ENCODE results near the gene CDK1.

The CDK1 gene

GRCh38 chr10:60778971-60779796 is 906 bp downstream of the CDK1 start:
- no peaks in the 10 kb centered on the region for H3K27me3 ChIP-seq (ENCODE audit: insufficient read depth, low read length)
- H3K9me3 ChIP-seq (ENCODE audit: insufficient read depth, low read depth, low read length) = no peaks in the 10 kb centered on the region
- H3K27ac ChIP-seq (ENCODE audit: low read length) = peak overlapping the region; percentile 78
- H3K36me3 ChIP-seq (ENCODE audit: insufficient read depth, low read depth, low read length) = peaks cover 43% of the 10 kb centered on the region
- H3K4me3 ChIP-seq (ENCODE audit: low read length) = peak overlapping the region; percentile 96
- peaks cover 11% of the 10 kb centered on the region; the same call in 1 of the 2 replicates for H3K4me1 ChIP-seq (ENCODE audit: insufficient read depth, low read length)
- H3K9ac ChIP-seq (ENCODE audit: low read depth, low read length) = peak overlapping the region; percentile 96; the same call in 1 of the 2 replicates

GRCh38 chr10:60781661-60782060 is 3.4 kb downstream of the CDK1 start:
- Histone ChIP-seq H3K27ac (ENCODE audit: low read length) (no peak overlapping the region), H3K9me3 (ENCODE audit: insufficient read depth, low read depth, low read length) (no peaks in the 10 kb centered on the region), H3K27me3 (ENCODE audit: insufficient read depth, low read length) (no peaks in the 10 kb centered on the region), H3K9ac (ENCODE audit: low read depth, low read length) (peak overlapping the region; percentile 3; the same call in 1 of the 2 replicates), H3K4me3 (ENCODE audit: low read length) (peak overlapping the region; percentile 96), H3K4me1 (ENCODE audit: insufficient read depth, low read length) (peaks cover 11% of the 10 kb centered on the region; the same call in 1 of the 2 replicates), H3K36me3 (ENCODE audit: insufficient read depth, low read depth, low read length) (peaks cover 68% of the 10 kb centered on the region)

GRCh38 chr10:60784641-60785040 is 6.4 kb downstream of the CDK1 start:
- H3K36me3 ChIP-seq (ENCODE audit: insufficient read depth, low read depth, low read length) = peaks cover 98% of the 10 kb centered on the region
- peaks cover 11% of the 10 kb centered on the region; the same call in 1 of the 2 replicates for H3K4me1 ChIP-seq (ENCODE audit: insufficient read depth, low read length)
- no peaks in the 10 kb centered on the region for H3K27me3 ChIP-seq (ENCODE audit: insufficient read depth, low read length)
- no peak overlapping the region for H3K27ac ChIP-seq (ENCODE audit: low read length)
- H3K9me3 ChIP-seq (ENCODE audit: insufficient read depth, low read depth, low read length) = no peaks in the 10 kb centered on the region
- no peak overlapping the region for H3K4me3 ChIP-seq (ENCODE audit: low read length)
- no peak overlapping the region for H3K9ac ChIP-seq (ENCODE audit: low read depth, low read length)

GRCh38 chr10:60788544-60788943 is 10.3 kb downstream of the CDK1 start:
- no peak overlapping the region for H3K4me3 ChIP-seq (ENCODE audit: low read length)
- no peak overlapping the region for H3K27ac ChIP-seq (ENCODE audit: low read length)
- H3K27me3 ChIP-seq (ENCODE audit: insufficient read depth, low read length) = no peaks in the 10 kb centered on the region
- no peaks in the 10 kb centered on the region for H3K9me3 ChIP-seq (ENCODE audit: insufficient read depth, low read depth, low read length)
- H3K4me1 ChIP-seq (ENCODE audit: insufficient read depth, low read length) = no peaks in the 10 kb centered on the region
- no peak overlapping the region for H3K9ac ChIP-seq (ENCODE audit: low read depth, low read length)
- H3K36me3 ChIP-seq (ENCODE audit: insufficient read depth, low read depth, low read length) = peaks cover 100% of the 10 kb centered on the region

GRCh38 chr10:60789340-60789739 is 11.1 kb downstream of the CDK1 start:
- Histone ChIP-seq H3K4me1 (ENCODE audit: insufficient read depth, low read length) (no peaks in the 10 kb centered on the region), H3K4me3 (ENCODE audit: low read length) (no peak overlapping the region), H3K27ac (ENCODE audit: low read length) (no peak overlapping the region), H3K36me3 (ENCODE audit: insufficient read depth, low read depth, low read length) (peaks cover 100% of the 10 kb centered on the region), H3K27me3 (ENCODE audit: insufficient read depth, low read length) (no peaks in the 10 kb centered on the region), H3K9ac (ENCODE audit: low read depth, low read length) (no peak overlapping the region), H3K9me3 (ENCODE audit: insufficient read depth, low read depth, low read length) (no peaks in the 10 kb centered on the region)

- Histone ChIP-seq H3K9ac (ENCODE audit: low read depth, low read length) (no peak overlapping the region), H3K4me3 (ENCODE audit: low read length) (no peak overlapping the region), H3K36me3 (ENCODE audit: insufficient read depth, low read depth, low read length) (peaks cover 85% of the 10 kb centered on the region), H3K4me1 (ENCODE audit: insufficient read depth, low read length) (no peaks in the 10 kb centered on the region), H3K9me3 (ENCODE audit: insufficient read depth, low read depth, low read length) (no peaks in the 10 kb centered on the region), H3K27ac (ENCODE audit: low read length) (no peak overlapping the region), H3K27me3 (ENCODE audit: insufficient read depth, low read length) (no peaks in the 10 kb centered on the region)
Measured at GRCh38 chr10:60794953-60795352, 16.7 kb downstream of the CDK1 start.

GRCh38 chr10:60795465-60796202 is 17.4 kb downstream of the CDK1 start:
- no peak overlapping the region for H3K4me3 ChIP-seq (ENCODE audit: low read length)
- H3K27me3 ChIP-seq (ENCODE audit: insufficient read depth, low read length) = no peaks in the 10 kb centered on the region
- H3K9ac ChIP-seq (ENCODE audit: low read depth, low read length) = no peak overlapping the region
- H3K4me1 ChIP-seq (ENCODE audit: insufficient read depth, low read length) = no peaks in the 10 kb centered on the region
- no peak overlapping the region for H3K27ac ChIP-seq (ENCODE audit: low read length)
- peaks cover 78% of the 10 kb centered on the region for H3K36me3 ChIP-seq (ENCODE audit: insufficient read depth, low read depth, low read length)
- H3K9me3 ChIP-seq (ENCODE audit: insufficient read depth, low read depth, low read length) = no peaks in the 10 kb centered on the region

GRCh38 chr10:60796481-60796880 is 18.2 kb downstream of the CDK1 start:
- H3K27ac ChIP-seq (ENCODE audit: low read length) = no peak overlapping the region
- H3K4me3 ChIP-seq (ENCODE audit: low read length) = no peak overlapping the region
- H3K9me3 ChIP-seq (ENCODE audit: insufficient read depth, low read depth, low read length) = no peaks in the 10 kb centered on the region
- no peak overlapping the region for H3K9ac ChIP-seq (ENCODE audit: low read depth, low read length)
- no peaks in the 10 kb centered on the region for H3K4me1 ChIP-seq (ENCODE audit: insufficient read depth, low read length)
- peaks cover 70% of the 10 kb centered on the region for H3K36me3 ChIP-seq (ENCODE audit: insufficient read depth, low read depth, low read length)
- H3K27me3 ChIP-seq (ENCODE audit: insufficient read depth, low read length) = no peaks in the 10 kb centered on the region

- no peak overlapping the region for H3K4me3 ChIP-seq (ENCODE audit: low read length)
- no peak overlapping the region for H3K27ac ChIP-seq (ENCODE audit: low read length)
- no peaks in the 10 kb centered on the region for H3K9me3 ChIP-seq (ENCODE audit: insufficient read depth, low read depth, low read length)
- no peaks in the 10 kb centered on the region for H3K27me3 ChIP-seq (ENCODE audit: insufficient read depth, low read length)
- no peaks in the 10 kb centered on the region for H3K4me1 ChIP-seq (ENCODE audit: insufficient read depth, low read length)
- no peak overlapping the region for H3K9ac ChIP-seq (ENCODE audit: low read depth, low read length)
- peaks cover 63% of the 10 kb centered on the region for H3K36me3 ChIP-seq (ENCODE audit: insufficient read depth, low read depth, low read length)
Measured at GRCh38 chr10:60797200-60797599, 18.9 kb downstream of the CDK1 start.

GRCh38 chr10:60798031-60798430 is 19.8 kb downstream of the CDK1 start:
- Histone ChIP-seq H3K4me1 (ENCODE audit: insufficient read depth, low read length) (no peaks in the 10 kb centered on the region), H3K4me3 (ENCODE audit: low read length) (no peak overlapping the region), H3K27me3 (ENCODE audit: insufficient read depth, low read length) (no peaks in the 10 kb centered on the region), H3K36me3 (ENCODE audit: insufficient read depth, low read depth, low read length) (peaks cover 54% of the 10 kb centered on the region), H3K9ac (ENCODE audit: low read depth, low read length) (no peak overlapping the region), H3K27ac (ENCODE audit: low read length) (no peak overlapping the region), H3K9me3 (ENCODE audit: insufficient read depth, low read depth, low read length) (no peaks in the 10 kb centered on the region)

GRCh38 chr10:60798870-60799269 is 20.6 kb downstream of the CDK1 start:
- Histone ChIP-seq H3K36me3 (ENCODE audit: insufficient read depth, low read depth, low read length) (peaks cover 46% of the 10 kb centered on the region), H3K9ac (ENCODE audit: low read depth, low read length) (no peak overlapping the region), H3K4me1 (ENCODE audit: insufficient read depth, low read length) (no peaks in the 10 kb centered on the region), H3K27me3 (ENCODE audit: insufficient read depth, low read length) (no peaks in the 10 kb centered on the region), H3K9me3 (ENCODE audit: insufficient read depth, low read depth, low read length) (no peaks in the 10 kb centered on the region), H3K4me3 (ENCODE audit: low read length) (no peak overlapping the region), H3K27ac (ENCODE audit: low read length) (no peak overlapping the region)

Data from iPS-20b (cell line).